IMR-90 (cell line): ENCODE results near the gene MRC1. TPM values are rescaled to one million over a fixed set of nuclear protein-coding genes. Genes with fewer than 3 reads are reported as not detected.

ENCODE experiments used
- ATAC-seq: fragments of 200-7000 bp; cut with Tn5 transposase; 2 replicates; pipeline ENCODE4 v1.9.1; 2020; ENCODE audit warnings: low read depth, mild to moderate bottlenecking, moderate library complexity
- BruUV-seq: library from RNA; stranded (reverse); fragments of 400-500 nt; replicated peaks from 2 replicates; lab custom pipeline; 2021; lab: Mats Ljungman, UMichigan
- CTCF ChIA-PET: fragments of 300-600 bp; formaldehyde crosslinking; extraction: SDS; loops from one replicate; lab custom pipeline; 2021; ENCODE audit warnings: antibody characterized with exemption; lab: Yijun Ruan, JAX
- POLR2A ChIA-PET: fragments of 300-600 bp; sonication (Branson Sonifier 250); formaldehyde crosslinking; loops from one replicate; lab custom pipeline; 2022; ENCODE audit warnings: antibody characterized with exemption; ENCODE audit not compliant: unreplicated experiment; lab: Charles Lee
- DNase-seq: peaks from one replicate; pipeline ENCODE4 v3.0.0; 2013
- H2AFZ ChIP-seq: replicated peaks from 2 replicates; pipeline ENCODE3; 2013; ENCODE audit warnings: low read length, mild to moderate bottlenecking; ENCODE audit not compliant: poor library complexity
- H2AK5ac ChIP-seq: 2 replicates; pipeline ENCODE4 v1.6.1; 2013; ENCODE audit warnings: low read depth, low read length, inconsistent platforms
- H2AK9ac ChIP-seq: replicated peaks from 2 replicates; pipeline ENCODE3; 2013; ENCODE audit warnings: mild to moderate bottlenecking, low read depth, low read length, moderate library complexity; ENCODE audit not compliant: poor library complexity
- H2BK120ac ChIP-seq: 2 replicates; pipeline ENCODE4 v1.6.1; 2013; ENCODE audit warnings: low read depth, low read length, inconsistent platforms
- H2BK15ac ChIP-seq: 3 replicates; pipeline ENCODE4 v1.6.1; 2013; ENCODE audit warnings: low read depth, low read length, inconsistent platforms
- H2BK20ac ChIP-seq: 2 replicates; pipeline ENCODE4 v1.6.1; 2013; ENCODE audit warnings: low read depth, mild to moderate bottlenecking, inconsistent platforms, low read length, moderate library complexity
- H2BK5ac ChIP-seq: 2 replicates; pipeline ENCODE4 v1.6.1; 2013; ENCODE audit warnings: mild to moderate bottlenecking, low read depth, low read length, inconsistent platforms; ENCODE audit not compliant: poor library complexity, severe bottlenecking
- H3K14ac ChIP-seq: replicated peaks from 2 replicates; pipeline ENCODE4 v1.6.1; 2013; ENCODE audit warnings: low read depth, low read length, inconsistent platforms
- H3K18ac ChIP-seq: 2 replicates; pipeline ENCODE4 v1.6.1; 2013; ENCODE audit warnings: low read depth, low read length, control low read depth
- H3K23ac ChIP-seq: 2 replicates; pipeline ENCODE4 v1.6.1; 2013; ENCODE audit warnings: low read depth, low read length, inconsistent platforms
- H3K27ac ChIP-seq: 2 replicates; pipeline ENCODE4 v1.5.1; 2013; ENCODE audit warnings: mild to moderate bottlenecking, control low read depth, low read length; ENCODE audit not compliant: insufficient read depth
- H3K27me3 ChIP-seq: 2 replicates; pipeline ENCODE4 v1.6.1; 2013; ENCODE audit warnings: low read length; ENCODE audit not compliant: control insufficient read depth, insufficient read depth
- H3K36me3 ChIP-seq: 2 replicates; pipeline ENCODE4 v1.6.1; 2013; ENCODE audit warnings: low read length, mixed read lengths; ENCODE audit not compliant: control insufficient read depth, insufficient read depth
- H3K4ac ChIP-seq: 2 replicates; pipeline ENCODE4 v1.6.1; 2013; ENCODE audit warnings: low read depth, low read length, inconsistent platforms
- H3K4me1 ChIP-seq: 2 replicates; pipeline ENCODE4 v1.6.1; 2013; ENCODE audit warnings: low read length, mixed read lengths; ENCODE audit not compliant: control insufficient read depth, insufficient read depth
- H3K4me2 ChIP-seq: 2 replicates; pipeline ENCODE4 v1.6.1; 2013; ENCODE audit warnings: low read depth, mild to moderate bottlenecking, control low read depth, low read length, moderate library complexity
- H3K4me3 ChIP-seq: 2 replicates; pipeline ENCODE4 v1.5.1; 2013; ENCODE audit warnings: low read depth, mild to moderate bottlenecking, control low read depth, low read length, moderate library complexity; ENCODE audit not compliant: insufficient read depth
- H3K56ac ChIP-seq: 2 replicates; pipeline ENCODE4 v1.6.1; 2013; ENCODE audit warnings: low read length, inconsistent platforms; ENCODE audit not compliant: insufficient read depth; ENCODE audit errors: extremely low read depth
- H3K79me1 ChIP-seq, 2 experiments: 2 replicates each; pipeline ENCODE4 v1.6.1; 2013; ENCODE audit warnings: low read length in 2 of 2, inconsistent platforms in 1 of 2, low read depth in 1 of 2
- H3K9ac ChIP-seq: 2 replicates; pipeline ENCODE4 v1.6.1; 2013; ENCODE audit warnings: low read depth, low read length, control low read depth
- H3K9me1 ChIP-seq: 2 replicates; pipeline ENCODE4 v1.6.1; 2013; ENCODE audit warnings: low read length, inconsistent platforms; ENCODE audit not compliant: insufficient read depth
- H3K9me3 ChIP-seq: 2 replicates; pipeline ENCODE4 v1.6.1; 2013; ENCODE audit warnings: low read length; ENCODE audit not compliant: control insufficient read depth, insufficient read depth
- H4K20me1 ChIP-seq: 2 replicates; pipeline ENCODE4 v1.6.1; 2013; ENCODE audit warnings: low read length, inconsistent platforms; ENCODE audit not compliant: insufficient read depth
- H4K5ac ChIP-seq: 2 replicates; pipeline ENCODE4 v1.6.1; 2013; ENCODE audit warnings: mild to moderate bottlenecking, low read depth, low read length, control low read depth
- H4K8ac ChIP-seq, 2 experiments: 2 replicates each; pipeline ENCODE4 v1.6.1; 2013; ENCODE audit warnings: low read depth in 2 of 2, low read length in 2 of 2, control low read depth in 1 of 2, inconsistent platforms in 1 of 2
- H4K91ac ChIP-seq: 2 replicates; pipeline ENCODE4 v1.6.1; 2013; ENCODE audit warnings: low read depth, low read length, inconsistent platforms; ENCODE audit not compliant: insufficient read depth
- BHLHE40 ChIP-seq: fragments of 150-350 bp; IDR thresholded peaks from 2 replicates; pipeline ENCODE4 v1.6.1; 2016; ENCODE audit warnings: mild to moderate bottlenecking, low read depth, low read length
- CEBPB ChIP-seq: IDR thresholded peaks from 2 replicates; pipeline ENCODE4 v1.6.1; 2012; ENCODE audit warnings: low read depth, low read length, improper control_type of control experiment
- CHD1 ChIP-seq: IDR thresholded peaks from 2 replicates; pipeline ENCODE4 v1.6.1; 2012; ENCODE audit warnings: low read depth, low read length, improper control_type of control experiment
- FOS ChIP-seq: fragments of 150-350 bp; IDR thresholded peaks from 2 replicates; pipeline ENCODE4 v1.6.1; 2016; ENCODE audit warnings: low read depth, low read length
- MAFK ChIP-seq: IDR thresholded peaks from 2 replicates; pipeline ENCODE4 v1.6.1; 2012; ENCODE audit warnings: low read depth, low read length, improper control_type of control experiment
- MAZ ChIP-seq: IDR thresholded peaks from 2 replicates; pipeline ENCODE4 v1.6.1; 2012; ENCODE audit warnings: low read depth, mild to moderate bottlenecking, low read length, improper control_type of control experiment, moderate library complexity, borderline replicate concordance
- MXI1 ChIP-seq: IDR thresholded peaks from 2 replicates; pipeline ENCODE4 v1.6.1; 2012; ENCODE audit warnings: low read depth, mild to moderate bottlenecking, low read length, moderate library complexity, borderline replicate concordance
- NFE2L2 ChIP-seq: fragments of 150-350 bp; IDR thresholded peaks from 2 replicates; pipeline ENCODE4 v1.6.1; 2016; ENCODE audit warnings: low read depth, mild to moderate bottlenecking, low read length
- POLR2A ChIP-seq: IDR thresholded peaks from 2 replicates; pipeline ENCODE4 v1.6.1; 2012; ENCODE audit warnings: mild to moderate bottlenecking, low read depth, low read length
- RAD21 ChIP-seq: IDR thresholded peaks from 2 replicates; pipeline ENCODE4 v1.6.1; 2012; ENCODE audit warnings: low read length, improper control_type of control experiment
- RCOR1 ChIP-seq: IDR thresholded peaks from 2 replicates; pipeline ENCODE4 v1.6.1; 2012; ENCODE audit warnings: mild to moderate bottlenecking, low read length, improper control_type of control experiment; ENCODE audit not compliant: insufficient replicate concordance
- RFX5 ChIP-seq: IDR thresholded peaks from 2 replicates; pipeline ENCODE4 v1.8.0; 2012; ENCODE audit warnings: low read depth, mild to moderate bottlenecking, low read length, moderate library complexity
- SMC3 ChIP-seq: fragments of 150-350 bp; IDR thresholded peaks from 2 replicates; pipeline ENCODE4 v1.6.1; 2016; ENCODE audit warnings: low read depth, mild to moderate bottlenecking, antibody characterized with exemption, low read length, moderate library complexity
- WGBS, 2 experiments: methylation state at CpG; one replicate each; pipeline versions ENCODE4 v1.1.5 to v1.1.7; 2013; ENCODE audit warnings: missing lambda C conversion rate in 2 of 2; ENCODE audit not compliant: insufficient read length in 1 of 2; ENCODE audit errors: extremely low coverage in 2 of 2; 5-methylcytosine and 5-hydroxymethylcytosine counted together
- dilution Hi-C: fragments of 300-500 bp; cut with HindIII; formaldehyde crosslinking; loops from one replicate; pipeline ENCODE4 v1.14.3; 2018; ENCODE audit warnings: low sequenced_read_pairs; ENCODE audit not compliant: unreplicated experiment
- in situ Hi-C: fragments of 300-500 bp; cut with MboI; formaldehyde crosslinking; loops from 3 replicates; pipeline ENCODE4 v1.14.3; 2019; ENCODE audit warnings: low sequenced_read_pairs, inconsistent platforms, mixed read lengths
- intact Hi-C: fragments of 100-400 bp; cut with micrococcal nuclease; formaldehyde crosslinking; loops from 2 replicates; pipeline ENCODE4 v1.10.0; 2022
- polyA plus RNA-seq, 3 experiments: library from polyadenylated mRNA; depleted of rRNA; stranded (reverse); fragments of >200 nt; gene quantifications; 2 replicates each; pipeline ENCODE4 v1.2.3, GENCODE V29; 2012; ENCODE audit warnings: low replicate concordance in 1 of 3
- total RNA-seq: library from RNA; depleted of rRNA; stranded (reverse); fragments of >200 nt; gene quantifications from 2 replicates; pipeline ENCODE4 v1.2.3, GENCODE V29; 2012
- TF ChIP-seq, protein P1 (sequence below): fragments of 150-350 bp; IDR thresholded peaks from 2 replicates; pipeline ENCODE4 v1.6.1; 2016; ENCODE audit warnings: low read depth, mild to moderate bottlenecking, low read length, moderate library complexity, borderline replicate concordance
- TF ChIP-seq, protein P2 (sequence below): fragments of 150-350 bp; IDR thresholded peaks from 2 replicates; pipeline ENCODE4 v1.6.1; 2017; ENCODE audit warnings: mild to moderate bottlenecking, antibody characterized with exemption, low read length, low read depth
- TF ChIP-seq, protein P3 (sequence below): conservative IDR thresholded peaks from 2 replicates; pipeline ENCODE4 v1.5.1; 2012; ENCODE audit warnings: mild to moderate bottlenecking, low read depth, low read length, improper control_type of control experiment

Gene MRC1
- total and polyA plus RNA-seq, 2 of the 4 experiments (the other 2 are of a cell fraction), result not detected

DNA sequence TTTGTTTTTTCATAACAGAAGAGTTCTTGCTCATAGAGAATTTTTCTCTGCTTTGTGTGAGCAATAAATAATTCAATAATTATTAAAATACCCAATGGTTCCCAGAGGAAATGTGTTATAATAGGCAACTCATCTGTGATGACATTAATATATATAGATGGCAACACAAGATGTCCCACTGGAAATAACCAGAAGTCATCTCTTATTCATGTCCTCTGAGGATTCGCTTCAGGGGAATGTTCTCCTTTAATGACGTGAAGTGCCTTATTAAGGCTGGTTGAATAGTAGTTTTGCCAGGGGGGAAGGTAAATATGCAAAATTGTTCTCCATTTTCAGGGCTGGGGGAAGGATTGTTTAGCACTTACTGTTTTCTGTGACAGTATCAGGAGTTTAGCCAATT lies 145.7 kb downstream of the MRC1 start:
- Histone ChIP-seq H3K23ac (no peak overlapping the region), H3K9me3 (0 out of 2 replicates have a peak, but pooled peaks cover 3% of the 10 kb centered on the region), H3K4me1 (no peaks in the 10 kb centered on the region), H3K36me3 (no peaks in the 10 kb centered on the region), H4K20me1 (no peaks in the 10 kb centered on the region), H2AK9ac (no peak overlapping the region), H3K4me3 (no peak overlapping the region), H3K4ac (no peak overlapping the region), H2AK5ac (no peak overlapping the region), H2AFZ (no peak overlapping the region), H3K18ac (no peak overlapping the region), H4K8ac (no peak overlapping the region), H3K9ac (no peak overlapping the region), H4K5ac (no peak overlapping the region), H3K9me1 (no peaks in the 10 kb centered on the region), H2BK5ac (no peak overlapping the region), H3K27me3 (peaks cover 9% of the 10 kb centered on the region), H3K4me2 (no peak overlapping the region), H3K79me1 (no peaks in the 10 kb centered on the region), H3K14ac (no peak overlapping the region), H3K27ac (no peak overlapping the region), H2BK120ac (no peak overlapping the region), H2BK15ac (no peak overlapping the region), H4K91ac (no peak overlapping the region), H2BK20ac (no peak overlapping the region), H3K56ac (no peak overlapping the region)
- DNase-seq (peak; percentile 5), ATAC-seq (no peak)
- 43% methylated on average over 1 of the region's 2 CpGs; no CpG with 5 or more reads in 1 of the 2 experiments for WGBS, 2 experiments
- dilution Hi-C loops (no loop called here), in situ Hi-C loops (no loop called here), intact Hi-C loops (no loop called here)
- no TSS peak for BruUV-seq
- ChIA-PET POLR2A (no interaction called here), CTCF (no interaction called here)
- TF ChIP-seq, protein P1, sequence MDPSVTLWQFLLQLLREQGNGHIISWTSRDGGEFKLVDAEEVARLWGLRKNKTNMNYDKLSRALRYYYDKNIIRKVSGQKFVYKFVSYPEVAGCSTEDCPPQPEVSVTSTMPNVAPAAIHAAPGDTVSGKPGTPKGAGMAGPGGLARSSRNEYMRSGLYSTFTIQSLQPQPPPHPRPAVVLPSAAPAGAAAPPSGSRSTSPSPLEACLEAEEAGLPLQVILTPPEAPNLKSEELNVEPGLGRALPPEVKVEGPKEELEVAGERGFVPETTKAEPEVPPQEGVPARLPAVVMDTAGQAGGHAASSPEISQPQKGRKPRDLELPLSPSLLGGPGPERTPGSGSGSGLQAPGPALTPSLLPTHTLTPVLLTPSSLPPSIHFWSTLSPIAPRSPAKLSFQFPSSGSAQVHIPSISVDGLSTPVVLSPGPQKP, result no peak
- TF ChIP-seq MAFK (no peak), FOS (no peak), CHD1 (no peak), RFX5 (no peak), SMC3 (no peak), BHLHE40 (no peak), CEBPB (no peak), RAD21 (no peak), RCOR1 (no peak), NFE2L2 (no peak), MXI1 (no peak), POLR2A (no peak), MAZ (no peak)
- TF ChIP-seq, protein P2, sequence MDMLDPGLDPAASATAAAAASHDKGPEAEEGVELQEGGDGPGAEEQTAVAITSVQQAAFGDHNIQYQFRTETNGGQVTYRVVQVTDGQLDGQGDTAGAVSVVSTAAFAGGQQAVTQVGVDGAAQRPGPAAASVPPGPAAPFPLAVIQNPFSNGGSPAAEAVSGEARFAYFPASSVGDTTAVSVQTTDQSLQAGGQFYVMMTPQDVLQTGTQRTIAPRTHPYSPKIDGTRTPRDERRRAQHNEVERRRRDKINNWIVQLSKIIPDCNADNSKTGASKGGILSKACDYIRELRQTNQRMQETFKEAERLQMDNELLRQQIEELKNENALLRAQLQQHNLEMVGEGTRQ, result no peak
- TF ChIP-seq, protein P3, sequence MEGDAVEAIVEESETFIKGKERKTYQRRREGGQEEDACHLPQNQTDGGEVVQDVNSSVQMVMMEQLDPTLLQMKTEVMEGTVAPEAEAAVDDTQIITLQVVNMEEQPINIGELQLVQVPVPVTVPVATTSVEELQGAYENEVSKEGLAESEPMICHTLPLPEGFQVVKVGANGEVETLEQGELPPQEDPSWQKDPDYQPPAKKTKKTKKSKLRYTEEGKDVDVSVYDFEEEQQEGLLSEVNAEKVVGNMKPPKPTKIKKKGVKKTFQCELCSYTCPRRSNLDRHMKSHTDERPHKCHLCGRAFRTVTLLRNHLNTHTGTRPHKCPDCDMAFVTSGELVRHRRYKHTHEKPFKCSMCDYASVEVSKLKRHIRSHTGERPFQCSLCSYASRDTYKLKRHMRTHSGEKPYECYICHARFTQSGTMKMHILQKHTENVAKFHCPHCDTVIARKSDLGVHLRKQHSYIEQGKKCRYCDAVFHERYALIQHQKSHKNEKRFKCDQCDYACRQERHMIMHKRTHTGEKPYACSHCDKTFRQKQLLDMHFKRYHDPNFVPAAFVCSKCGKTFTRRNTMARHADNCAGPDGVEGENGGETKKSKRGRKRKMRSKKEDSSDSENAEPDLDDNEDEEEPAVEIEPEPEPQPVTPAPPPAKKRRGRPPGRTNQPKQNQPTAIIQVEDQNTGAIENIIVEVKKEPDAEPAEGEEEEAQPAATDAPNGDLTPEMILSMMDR, result no peak
